Measurements from ENCODE around the gene TSPAN1. TPM values are rescaled to one million over a fixed set of nuclear protein-coding genes. Genes with fewer than 3 reads are reported as not detected.

The TSPAN1 gene, protein sequence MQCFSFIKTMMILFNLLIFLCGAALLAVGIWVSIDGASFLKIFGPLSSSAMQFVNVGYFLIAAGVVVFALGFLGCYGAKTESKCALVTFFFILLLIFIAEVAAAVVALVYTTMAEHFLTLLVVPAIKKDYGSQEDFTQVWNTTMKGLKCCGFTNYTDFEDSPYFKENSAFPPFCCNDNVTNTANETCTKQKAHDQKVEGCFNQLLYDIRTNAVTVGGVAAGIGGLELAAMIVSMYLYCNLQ
- not detected in 2 replicates for total RNA-seq (2014; rRNA removed; shearing (Covaris generic))
- polyA plus RNA-seq (2015; cell fraction: cytosol; rRNA removed) = 0.73 and 1.6 TPM in 2 replicates
- polyA plus RNA-seq (2015; cell fraction: nucleus; rRNA removed) = 7.6 TPM in 1 of 2 replicates, not detected in the other

DNA sequence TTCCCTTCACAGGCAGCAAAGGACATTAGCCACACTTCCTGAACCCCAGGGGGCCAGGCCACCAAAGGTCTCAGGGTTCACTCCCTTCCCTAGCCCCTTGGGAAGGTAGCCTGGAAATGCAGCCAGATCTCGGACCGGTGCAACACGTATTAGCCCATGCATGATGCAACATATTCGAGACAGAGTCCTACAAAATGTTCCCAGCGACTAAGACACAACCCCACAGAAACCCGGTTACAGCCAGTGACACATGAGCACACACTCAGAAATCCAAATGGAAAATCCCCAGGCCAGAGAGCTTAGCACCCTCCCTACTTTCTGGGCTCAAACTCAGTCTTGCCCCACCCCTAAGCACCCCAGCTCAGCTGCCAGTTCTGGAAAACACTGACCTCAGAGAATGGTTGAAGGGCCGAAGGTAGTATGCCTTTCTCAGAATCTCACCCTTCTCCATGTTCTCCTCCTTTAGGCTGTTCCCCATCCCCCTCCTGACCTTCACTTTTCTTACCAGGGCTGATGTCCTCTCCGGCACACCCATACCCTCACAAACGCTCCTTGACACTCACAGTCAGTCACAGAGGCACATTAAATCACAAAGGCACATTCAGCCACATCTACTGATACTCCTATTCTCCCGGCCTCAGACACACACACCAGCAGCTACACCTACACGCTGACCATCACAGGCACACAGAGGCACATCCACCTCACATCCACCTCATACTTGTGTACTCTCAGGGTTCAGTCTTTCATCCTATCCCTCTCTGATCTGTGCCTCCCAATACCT is at the start of gene TSPAN1:
TSPAN1 (plus strand) TSS at position 640 of the 784 bp plus-strand sequence. CDS start 6,021 bp downstream, outside the sequence.
- DNase-seq (ENCODE audit: low read depth, low spot score) = no peak
- in situ Hi-C loops (cut with HindIII; ENCODE audit: low pct_unique_long_range_greater_than_20kb, low sequenced_read_pairs) = no loop called here

DNA sequence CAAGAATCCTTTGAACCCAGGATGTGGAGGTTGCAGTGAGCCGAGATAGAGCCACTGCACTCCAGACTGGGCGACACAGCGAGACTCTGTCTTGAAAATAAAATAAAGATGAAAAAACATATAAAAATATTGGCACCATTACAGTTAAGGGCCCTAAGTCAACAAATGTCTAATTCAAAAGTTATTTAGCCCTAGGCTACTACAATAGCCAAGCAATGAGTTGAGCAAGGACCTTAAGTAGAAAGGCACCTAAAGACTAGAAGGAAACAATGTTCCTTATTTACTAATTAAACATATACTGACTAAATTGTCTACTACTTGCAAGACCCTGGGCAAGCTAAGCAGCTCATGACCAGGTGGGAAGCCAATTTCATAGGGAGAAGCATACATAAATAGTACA is 46.5 kb upstream of the TSPAN1 start:
- peak; percentile 44 for DNase-seq (ENCODE audit: low read depth, low spot score)
- in situ Hi-C loops (cut with HindIII; ENCODE audit: low pct_unique_long_range_greater_than_20kb, low sequenced_read_pairs) = no loop called here

DNA sequence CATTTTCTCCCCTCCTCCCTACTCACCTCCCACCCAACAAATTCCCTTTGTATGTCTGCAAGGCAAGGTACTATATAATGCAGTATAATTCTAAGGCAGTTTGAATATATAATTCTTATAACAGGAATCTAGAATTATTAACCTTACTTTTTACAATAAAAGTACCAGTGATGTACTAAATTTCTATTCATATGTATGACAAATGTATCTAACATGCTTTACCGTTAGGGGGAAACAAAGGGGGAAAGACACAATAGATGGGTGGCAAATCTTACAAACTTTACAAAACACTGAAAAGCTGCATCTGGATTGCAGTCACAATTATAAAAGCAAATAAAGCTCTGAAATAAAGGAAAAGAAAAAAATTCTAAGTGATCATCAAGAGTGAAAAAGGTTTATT is 44.8 kb upstream of the TSPAN1 start:
- no peak for DNase-seq (ENCODE audit: low read depth, low spot score)
- in situ Hi-C loops (cut with HindIII; ENCODE audit: low pct_unique_long_range_greater_than_20kb, low sequenced_read_pairs) = no loop called here

DNA sequence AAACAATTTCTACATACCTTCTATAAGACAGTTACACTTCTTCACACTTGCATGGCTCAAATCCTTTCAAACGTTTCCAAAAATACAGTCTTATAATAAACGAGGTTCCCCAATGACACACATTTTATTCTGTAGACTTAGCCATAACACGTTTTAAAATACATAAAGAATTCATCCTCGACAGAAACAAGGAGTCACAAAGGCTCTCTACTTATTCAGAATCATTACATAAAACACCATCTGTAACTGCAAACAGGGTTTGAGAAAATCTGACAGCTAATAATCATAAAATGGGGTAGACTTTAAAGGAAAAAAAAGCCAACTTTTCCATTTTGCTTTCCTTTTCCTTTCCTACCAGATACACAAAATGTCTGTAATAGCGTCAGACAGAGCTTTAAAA is 44.3 kb upstream of the TSPAN1 start:
- in situ Hi-C loops (cut with HindIII; ENCODE audit: low pct_unique_long_range_greater_than_20kb, low sequenced_read_pairs) = no loop called here

DNA sequence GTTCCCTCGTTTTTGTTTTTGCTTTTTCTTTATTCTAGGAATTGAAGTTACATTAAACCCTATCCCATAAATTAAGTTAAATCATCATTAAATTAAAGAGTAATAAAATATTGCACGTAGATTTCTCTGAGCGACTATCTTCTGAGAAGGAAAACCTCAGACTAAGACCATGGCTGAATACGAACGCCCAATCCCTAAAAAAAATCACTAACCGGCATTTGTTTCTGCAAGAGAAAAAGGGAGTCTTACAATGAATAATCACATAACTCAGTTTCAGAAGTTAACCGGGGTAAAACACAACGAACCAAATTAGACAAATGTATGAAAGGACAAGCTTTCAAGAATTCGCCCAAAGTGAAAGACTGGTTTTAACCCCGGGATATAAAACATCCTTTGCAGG is 43.8 kb upstream of the TSPAN1 start:
- no peak for DNase-seq (ENCODE audit: low read depth, low spot score)
- in situ Hi-C loops (cut with HindIII; ENCODE audit: low pct_unique_long_range_greater_than_20kb, low sequenced_read_pairs) = no loop called here

More for the DNA sequence above, 44.3 kb upstream of the TSPAN1 start:
- no peak for DNase-seq (ENCODE audit: low read depth, low spot score)

DNA sequence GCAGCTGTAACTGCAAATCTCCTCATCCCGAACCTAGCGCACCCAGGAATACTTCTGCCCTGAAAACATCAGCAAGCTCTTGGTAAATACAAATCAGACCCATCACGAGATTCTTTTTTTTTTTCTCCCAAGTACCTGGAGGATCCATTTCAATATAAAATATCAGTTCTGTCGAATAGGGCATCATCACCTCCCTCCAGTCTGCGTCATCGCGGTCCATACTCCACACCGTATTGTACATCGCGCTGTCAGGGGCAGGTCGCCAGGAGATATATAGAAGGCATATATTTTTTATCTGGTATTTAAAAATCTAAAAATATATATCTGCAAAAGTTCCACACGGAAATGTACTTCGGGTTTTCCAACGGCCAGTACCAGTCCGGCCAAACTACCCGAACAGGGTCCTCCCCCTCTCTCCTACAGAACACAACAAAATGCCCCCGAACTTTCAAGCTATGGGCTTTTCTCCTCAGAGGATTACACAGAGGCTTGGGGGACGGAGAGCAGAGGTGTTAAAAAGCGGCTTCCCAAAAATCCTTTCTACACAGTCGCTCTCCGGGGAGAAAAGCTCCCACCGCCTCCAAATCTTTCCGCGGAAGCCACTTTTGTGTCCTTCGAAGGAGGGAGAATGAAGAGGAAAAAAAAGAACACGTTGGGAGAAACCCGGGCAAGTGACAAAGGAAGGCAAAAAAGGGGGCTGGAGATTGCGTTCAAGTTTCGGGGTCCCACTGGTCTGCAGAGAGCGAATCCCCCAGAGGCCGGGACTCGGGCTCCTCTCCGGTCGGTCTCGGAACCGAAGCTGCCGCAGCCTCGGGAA is 43.0 kb upstream of the TSPAN1 start:
- DNase-seq (ENCODE audit: low read depth, low spot score) = peak; percentile 39
- in situ Hi-C loops (cut with HindIII; ENCODE audit: low pct_unique_long_range_greater_than_20kb, low sequenced_read_pairs) = no loop called here

DNA sequence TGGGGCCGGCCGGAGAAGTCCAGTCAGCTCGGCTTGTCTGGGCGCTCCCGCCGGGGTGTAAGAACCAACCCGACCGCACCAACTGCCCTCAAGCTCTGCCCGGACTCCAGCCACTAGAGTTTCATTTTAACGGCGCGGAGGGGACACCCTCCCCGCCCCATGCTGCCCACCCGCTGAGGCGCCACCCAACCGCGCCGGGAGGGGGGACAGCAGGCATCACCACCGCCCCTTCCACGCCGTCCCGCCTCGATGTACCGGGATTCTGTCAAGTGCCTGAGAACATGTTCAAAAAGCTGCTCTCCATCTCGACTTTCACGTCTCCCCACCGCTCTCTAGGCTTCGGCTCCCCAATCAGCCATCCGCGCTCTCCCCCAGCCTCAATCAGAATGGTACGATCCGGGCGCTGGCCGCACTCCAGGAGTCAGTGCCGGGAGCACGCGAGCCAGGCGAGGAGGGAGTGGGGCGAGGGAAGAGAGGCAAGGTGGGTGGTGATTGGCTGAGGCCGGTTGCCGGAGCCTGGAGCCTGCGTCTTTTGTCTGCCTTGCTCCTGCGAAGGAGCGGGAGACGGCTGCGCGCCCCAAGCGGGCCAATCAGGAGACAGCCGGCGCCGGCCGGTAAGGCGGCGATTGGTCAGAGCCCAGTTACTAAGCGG is 42.2 kb upstream of the TSPAN1 start, which contains the start of gene PIK3R3:
PIK3R3 (minus strand) TSS at position 101 of the 652 bp plus-strand sequence. CDS start 677 bp downstream, outside the sequence.
- in situ Hi-C loops (cut with HindIII; ENCODE audit: low pct_unique_long_range_greater_than_20kb, low sequenced_read_pairs) = no loop called here

DNA sequence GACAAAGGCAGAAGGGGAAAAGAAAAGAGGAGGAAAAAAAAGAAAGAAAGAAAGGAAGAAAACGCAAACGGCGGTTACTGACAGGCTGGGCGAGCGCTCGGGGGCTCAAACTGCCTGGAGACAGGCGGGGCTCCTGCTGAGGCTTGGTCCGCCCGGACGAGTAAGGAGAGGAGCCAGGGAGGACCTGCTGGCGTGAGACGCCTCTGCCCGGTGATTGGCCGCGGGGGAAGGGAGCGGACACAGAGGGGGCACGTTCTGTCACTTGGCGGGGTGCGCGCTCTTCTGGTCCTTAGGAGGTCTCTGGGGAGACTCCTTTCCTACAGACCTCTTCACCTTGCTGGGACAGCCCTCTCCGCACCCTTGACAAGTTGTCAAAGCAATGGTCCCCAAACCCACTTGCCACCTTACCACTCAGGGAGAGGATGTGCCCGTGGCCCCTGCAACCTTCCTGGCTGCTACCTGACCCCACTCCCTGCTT is 41.7 kb upstream of the TSPAN1 start:
- in situ Hi-C loops (cut with HindIII; ENCODE audit: low pct_unique_long_range_greater_than_20kb, low sequenced_read_pairs) = no loop called here
- no peak for DNase-seq (ENCODE audit: low read depth, low spot score)

More for the DNA sequence above, 42.2 kb upstream of the TSPAN1 start, which contains the start of gene PIK3R3:
- peak; percentile 97 for DNase-seq (ENCODE audit: low read depth, low spot score)

DNA sequence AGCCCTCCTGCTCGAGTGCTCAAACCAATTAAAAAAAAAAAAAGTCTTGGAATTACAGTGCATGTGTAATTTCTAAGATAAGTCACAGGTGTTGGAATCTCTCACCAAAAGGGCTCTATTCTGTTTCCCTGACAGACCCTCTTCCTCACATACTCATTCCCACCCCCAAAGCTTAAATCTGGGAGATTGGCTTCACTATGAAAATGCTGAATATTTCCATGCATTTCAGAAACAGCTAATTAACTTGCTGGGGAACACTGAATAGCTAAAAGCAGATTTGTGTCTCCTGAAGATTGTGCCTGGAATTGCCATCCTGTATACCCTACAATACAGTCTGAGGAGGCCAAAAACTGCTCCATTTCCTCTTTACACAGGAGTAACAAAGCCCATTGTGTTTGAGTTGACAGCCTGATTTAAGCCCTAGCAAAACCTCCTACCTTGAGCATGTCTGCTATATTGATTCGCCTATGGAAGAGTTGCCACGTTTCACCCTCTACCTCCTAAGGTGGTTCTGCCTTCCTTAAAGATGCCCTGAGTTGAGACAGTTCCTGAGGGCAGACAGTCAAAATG is 41.0 kb upstream of the TSPAN1 start:
- in situ Hi-C loops (cut with HindIII; ENCODE audit: low pct_unique_long_range_greater_than_20kb, low sequenced_read_pairs) = no loop called here
- DNase-seq (ENCODE audit: low read depth, low spot score) = no peak

DNA sequence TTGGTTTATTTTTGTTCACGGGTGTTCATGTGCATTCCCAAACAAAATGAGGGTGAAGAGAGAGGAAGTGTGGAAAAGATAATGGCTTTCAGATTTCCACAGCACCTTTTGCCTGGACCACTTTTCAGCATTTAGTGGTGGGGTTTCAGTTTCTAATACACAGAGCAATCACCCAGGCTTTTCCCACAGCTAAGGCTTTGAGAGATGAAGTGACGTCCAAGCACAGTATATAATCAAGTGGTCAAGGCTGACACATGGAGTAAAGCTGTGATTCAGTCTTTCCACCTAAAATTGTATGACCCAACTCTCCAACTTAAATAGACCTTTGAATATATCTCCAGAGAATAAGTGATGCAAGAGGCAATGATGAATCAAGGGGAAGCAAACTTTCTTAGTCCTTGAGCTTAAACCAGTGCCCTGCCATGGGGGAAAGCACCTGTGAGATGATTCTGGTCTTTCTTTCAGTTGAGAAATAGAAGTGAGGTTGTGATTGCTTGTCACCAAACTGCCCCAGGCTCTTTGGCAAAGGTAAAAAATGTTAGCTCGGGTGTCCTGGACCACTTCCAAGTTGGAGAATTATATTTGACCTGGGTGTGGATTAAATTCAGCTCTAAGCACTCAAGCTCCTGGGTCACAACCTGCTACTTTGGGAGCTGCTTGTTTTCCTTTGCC is 40.1 kb upstream of the TSPAN1 start:
- in situ Hi-C loops (cut with HindIII; ENCODE audit: low pct_unique_long_range_greater_than_20kb, low sequenced_read_pairs) = no loop called here
- DNase-seq (ENCODE audit: low read depth, low spot score) = no peak

DNA sequence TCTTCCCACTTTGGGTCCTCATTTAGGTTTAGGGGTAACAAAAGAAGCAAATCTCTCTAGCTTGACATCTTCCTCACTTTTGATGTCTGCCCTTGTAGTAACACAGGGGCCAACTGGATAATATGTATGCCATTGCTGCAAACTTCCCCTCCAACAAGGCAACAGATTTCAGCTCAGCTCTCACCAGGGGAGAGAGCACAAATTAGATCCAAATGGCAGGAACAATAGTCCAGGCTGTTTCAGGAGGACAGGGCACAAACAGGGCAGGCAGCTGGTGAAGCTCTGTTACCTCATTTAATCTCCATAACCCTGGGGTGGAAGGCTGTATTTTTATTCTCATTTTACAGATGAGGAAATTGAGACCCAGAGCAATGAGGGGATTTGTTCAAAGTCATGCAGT is 38.2 kb upstream of the TSPAN1 start:
- in situ Hi-C loops (cut with HindIII; ENCODE audit: low pct_unique_long_range_greater_than_20kb, low sequenced_read_pairs) = no loop called here
- no peak for DNase-seq (ENCODE audit: low read depth, low spot score)

DNA sequence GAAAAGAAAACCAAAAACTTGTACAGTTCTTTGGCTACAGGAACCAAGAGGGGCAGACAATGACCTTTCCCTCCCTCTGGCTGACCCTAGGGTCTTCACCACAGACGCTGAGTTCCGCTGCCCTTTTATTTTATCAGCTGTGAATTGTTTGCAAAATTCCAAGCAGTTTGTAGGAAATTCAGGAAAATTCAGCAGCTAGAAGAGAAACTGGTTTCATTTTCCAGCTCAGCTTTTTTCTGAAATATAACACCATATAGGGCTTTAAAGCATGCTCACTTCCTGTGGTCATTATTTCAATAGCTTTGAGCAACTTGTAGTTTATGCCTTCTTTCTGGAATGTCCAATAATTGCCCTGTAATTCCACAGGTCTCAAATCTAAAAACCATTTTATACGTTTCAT is 37.0 kb upstream of the TSPAN1 start:
- in situ Hi-C loops (cut with HindIII; ENCODE audit: low pct_unique_long_range_greater_than_20kb, low sequenced_read_pairs) = no loop called here
- no peak for DNase-seq (ENCODE audit: low read depth, low spot score)

DNA sequence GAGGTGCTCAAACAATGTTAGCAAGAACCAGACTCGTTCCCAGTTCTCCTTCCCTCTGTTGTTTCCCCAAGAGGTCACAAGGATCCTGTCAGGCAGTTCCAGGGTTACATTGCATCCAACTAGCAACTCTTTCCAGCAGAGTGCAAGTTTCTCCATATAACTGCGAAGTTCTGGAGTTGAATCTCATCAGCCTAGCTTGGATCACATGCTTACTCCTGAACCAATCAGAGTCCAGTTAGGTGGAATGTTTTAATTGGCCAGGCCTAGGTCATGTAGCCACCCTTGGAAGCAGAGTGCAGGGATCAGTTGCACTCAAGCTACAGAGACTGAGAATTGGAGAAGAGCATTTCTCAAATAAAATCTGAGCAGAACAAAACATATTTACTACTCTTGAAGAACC is 26.6 kb upstream of the TSPAN1 start:
- no peak for DNase-seq (ENCODE audit: low read depth, low spot score)
- in situ Hi-C loops (cut with HindIII; ENCODE audit: low pct_unique_long_range_greater_than_20kb, low sequenced_read_pairs) = no loop called here

DNA sequence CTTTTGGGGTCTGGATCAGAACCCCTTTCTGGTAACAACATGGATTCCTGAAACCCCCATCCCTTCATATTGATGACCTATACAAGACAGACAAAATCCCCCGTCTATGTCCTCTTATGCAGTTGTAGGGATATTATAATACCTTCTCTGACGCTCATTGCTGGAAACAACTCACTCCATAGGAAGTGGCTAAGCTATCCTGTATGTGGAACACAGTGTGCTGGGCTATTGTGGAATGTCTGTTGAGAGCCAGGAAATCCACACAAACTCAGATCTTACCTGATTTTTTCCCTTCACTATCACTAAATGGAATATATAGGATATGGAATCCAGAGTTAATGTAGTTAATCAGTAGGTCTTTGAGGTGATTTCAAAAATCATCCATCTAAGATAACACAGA is 24.8 kb upstream of the TSPAN1 start:
- in situ Hi-C loops (cut with HindIII; ENCODE audit: low pct_unique_long_range_greater_than_20kb, low sequenced_read_pairs) = no loop called here
- no peak for DNase-seq (ENCODE audit: low read depth, low spot score)

DNA sequence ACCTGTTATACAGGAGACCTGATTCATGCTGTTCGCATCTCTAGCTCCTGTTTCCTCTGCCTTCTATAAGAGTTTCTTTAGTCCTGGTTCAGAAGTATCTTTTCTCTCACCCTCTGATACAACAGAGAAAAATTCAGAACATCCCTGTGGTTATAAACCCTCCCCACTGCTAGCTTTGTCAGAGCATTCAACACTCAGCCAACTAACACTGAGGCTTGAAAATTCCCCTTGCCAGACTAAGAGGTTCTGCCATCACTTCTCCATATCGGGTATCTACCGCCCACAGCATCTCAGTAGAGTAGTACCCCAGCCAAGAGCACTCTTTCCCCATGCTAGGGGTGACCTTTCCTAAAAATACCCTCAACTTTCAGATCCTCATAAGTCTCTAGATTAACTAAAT is 22.9 kb upstream of the TSPAN1 start:
- in situ Hi-C loops (cut with HindIII; ENCODE audit: low pct_unique_long_range_greater_than_20kb, low sequenced_read_pairs) = no loop called here
- DNase-seq (ENCODE audit: low read depth, low spot score) = no peak

DNA sequence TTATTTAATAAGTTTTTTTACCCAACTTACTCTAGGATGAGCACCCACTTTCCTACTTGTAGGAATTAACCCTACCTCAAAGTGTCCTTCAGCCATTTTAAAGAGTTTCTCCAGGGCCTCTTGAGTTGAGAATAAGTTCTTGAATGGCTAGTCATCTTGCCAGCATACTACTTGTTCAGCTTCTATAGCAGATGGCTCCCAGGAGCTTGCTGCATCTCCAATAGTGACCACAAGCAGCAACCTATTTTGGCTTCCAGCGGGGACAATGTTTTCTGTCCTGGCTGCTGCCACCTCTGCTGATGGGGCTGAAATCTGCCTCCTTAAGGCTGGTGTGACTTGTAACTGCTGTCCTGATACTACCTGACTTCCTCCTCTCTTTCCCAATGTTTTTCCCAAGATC is 21.7 kb upstream of the TSPAN1 start:
- no peak for DNase-seq (ENCODE audit: low read depth, low spot score)
- in situ Hi-C loops (cut with HindIII; ENCODE audit: low pct_unique_long_range_greater_than_20kb, low sequenced_read_pairs) = no loop called here

DNA sequence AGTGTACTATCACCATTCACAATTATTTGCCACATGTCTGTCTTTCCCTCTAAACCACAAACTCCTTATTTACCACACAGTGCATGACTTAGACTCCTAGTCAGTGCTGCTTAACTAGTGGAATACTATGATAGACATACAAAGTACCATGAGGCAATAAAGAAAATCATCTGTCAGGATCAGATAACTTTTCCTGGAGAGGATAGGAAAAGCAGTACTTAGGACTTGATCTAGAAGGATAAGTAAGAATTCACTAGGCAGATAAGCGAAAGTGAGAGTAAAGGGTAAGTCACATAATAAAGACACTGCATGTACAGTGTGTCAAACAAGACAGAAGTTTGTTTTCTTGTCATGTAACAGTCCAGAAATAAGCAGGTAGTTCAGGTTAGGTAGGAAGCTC is 21.2 kb upstream of the TSPAN1 start:
- no peak for DNase-seq (ENCODE audit: low read depth, low spot score)
- in situ Hi-C loops (cut with HindIII; ENCODE audit: low pct_unique_long_range_greater_than_20kb, low sequenced_read_pairs) = no loop called here
